NT2/D1 (cell line): ENCODE results near the gene ITGA1.
"Not testable (repeated sequence)": the region's sequence is repeated elsewhere in the genome, so short reads cannot be mapped to it uniquely, and the experiment has no call there.

Experiments used
- DNase-seq: peaks from one replicate; pipeline ENCODE4 v3.0.0-alpha.2; 2011; ENCODE audit warnings: low read depth, low spot score
- H3K27me3 ChIP-seq: 2 replicates; pipeline ENCODE4 v1.6.0; 2011; ENCODE audit warnings: mild to moderate bottlenecking; ENCODE audit not compliant: insufficient read length, insufficient read depth
- H3K36me3 ChIP-seq: 2 replicates; pipeline ENCODE4 v1.6.1; 2011; ENCODE audit warnings: mild to moderate bottlenecking, low read length, mixed read lengths; ENCODE audit not compliant: insufficient read depth, insufficient read length
- H3K4me1 ChIP-seq: 2 replicates; pipeline ENCODE4 v1.5.1; 2011; ENCODE audit not compliant: insufficient read depth, insufficient read length
- H3K4me3 ChIP-seq: 2 replicates; pipeline ENCODE4 v1.5.1; 2011; ENCODE audit warnings: low read depth; ENCODE audit not compliant: insufficient read length
- H3K9ac ChIP-seq: 2 replicates; pipeline ENCODE4 v1.6.0; 2011; ENCODE audit warnings: low read depth; ENCODE audit not compliant: insufficient read length
- H3K9me3 ChIP-seq: 2 replicates; pipeline ENCODE4 v1.5.1; 2011; ENCODE audit warnings: mild to moderate bottlenecking, low read length; ENCODE audit not compliant: insufficient read depth
- SUZ12 ChIP-seq: IDR thresholded peaks from 2 replicates; pipeline ENCODE4 v1.6.1; 2011; ENCODE audit not compliant: insufficient read length, insufficient read depth; ENCODE audit errors: extremely low read depth
- YY1 ChIP-seq: IDR thresholded peaks from 2 replicates; pipeline ENCODE4 v1.6.1; 2011; ENCODE audit not compliant: insufficient read length, insufficient read depth
- ZNF274 ChIP-seq: IDR thresholded peaks from 2 replicates; pipeline ENCODE4 v1.6.1; 2011; ENCODE audit warnings: mild to moderate bottlenecking, low read depth, low read length

ITGA1 gene

GRCh38 chr5:52809884-52810283 lies 22.2 kb downstream of the ITGA1 start:
- Histone ChIP-seq H3K27me3 (no peaks in the 10 kb centered on the region), H3K9me3 (no peaks in the 10 kb centered on the region), H3K36me3 (peaks cover 4% of the 10 kb centered on the region), H3K4me3 (no peak overlapping the region), H3K4me1 (no peaks in the 10 kb centered on the region), H3K9ac (no peak overlapping the region)
- TF ChIP-seq YY1 = no peak
- TF ChIP-seq ZNF274 = no peak
- no peak for TF ChIP-seq SUZ12
- no peak for DNase-seq

GRCh38 chr5:52810426-52810825 lies 22.7 kb downstream of the ITGA1 start:
- TF ChIP-seq YY1 (no peak), ZNF274 (no peak), SUZ12 (no peak)
- Histone ChIP-seq H3K36me3 (no peaks in the 10 kb centered on the region), H3K4me1 (no peaks in the 10 kb centered on the region), H3K9ac (no peak overlapping the region), H3K9me3 (no peaks in the 10 kb centered on the region), H3K4me3 (no peak overlapping the region), H3K27me3 (no peaks in the 10 kb centered on the region)
- no peak for DNase-seq

- no peak for DNase-seq
- no peak overlapping the region for H3K4me3 ChIP-seq
- TF ChIP-seq YY1 (no peak), ZNF274 (no peak), SUZ12 (no peak)
- H3K36me3 ChIP-seq = no peaks in the 10 kb centered on the region
- H3K4me1 ChIP-seq = no peaks in the 10 kb centered on the region
- no peaks in the 10 kb centered on the region for H3K9me3 ChIP-seq
- H3K9ac ChIP-seq = no peak overlapping the region
- no peaks in the 10 kb centered on the region for H3K27me3 ChIP-seq
Measured at GRCh38 chr5:52811067-52811749, 23.5 kb downstream of the ITGA1 start.

GRCh38 chr5:52814352-52815148 lies 26.8 kb downstream of the ITGA1 start:
- DNase-seq = no peak
- Histone ChIP-seq H3K9ac (no peak overlapping the region), H3K9me3 (no peaks in the 10 kb centered on the region), H3K4me1 (no peaks in the 10 kb centered on the region), H3K36me3 (no peaks in the 10 kb centered on the region), H3K27me3 (no peaks in the 10 kb centered on the region), H3K4me3 (no peak overlapping the region)
- TF ChIP-seq YY1 (no peak), SUZ12 (no peak), ZNF274 (no peak)

- no peak for TF ChIP-seq SUZ12
- no peak for DNase-seq
- Histone ChIP-seq H3K4me3 (no peak overlapping the region), H3K4me1 (no peaks in the 10 kb centered on the region), H3K36me3 (no peaks in the 10 kb centered on the region), H3K9me3 (no peaks in the 10 kb centered on the region), H3K9ac (no peak overlapping the region), H3K27me3 (no peaks in the 10 kb centered on the region)
Measured at GRCh38 chr5:52817818-52818217, 30.1 kb downstream of the ITGA1 start.

- Histone ChIP-seq H3K36me3 (no peaks in the 10 kb centered on the region), H3K27me3 (no peaks in the 10 kb centered on the region)
Measured at GRCh38 chr5:52818360-52818759, 30.6 kb downstream of the ITGA1 start.

GRCh38 chr5:52818807-52819206 lies 31.1 kb downstream of the ITGA1 start:
- not testable (repeated sequence) for H3K4me1 ChIP-seq, H3K36me3 ChIP-seq, H3K9me3 ChIP-seq, H3K4me3 ChIP-seq, H3K27me3 ChIP-seq, H3K9ac ChIP-seq, DNase-seq

More at GRCh38 chr5:52818360-52818759, 30.6 kb downstream of the ITGA1 start:
- DNase-seq = no peak
- Histone ChIP-seq H3K9ac (no peak overlapping the region), H3K9me3 (no peaks in the 10 kb centered on the region), H3K4me1 (no peaks in the 10 kb centered on the region), H3K4me3 (no peak overlapping the region)
- TF ChIP-seq ZNF274 (no peak), SUZ12 (no peak), YY1 (no peak)
